T-helper 2 cell treated with Interferon-gamma antibody and Interleukin-4, amounts not matched to agents 100 ng/mL and 5 ng/mL, for 36 hours (primary cell): ENCODE measurements around the gene INTS15. TPM values are rescaled to one million over a fixed set of nuclear protein-coding genes. Genes with fewer than 3 reads are reported as not detected.
"Not testable (repeated sequence)": the region's sequence is repeated elsewhere in the genome, so short reads cannot be mapped to it uniquely, and the experiment has no call there.

ENCODE experiments used
- intact Hi-C: fragments of 100-400 bp; cut with micrococcal nuclease; formaldehyde crosslinking; loops from one replicate; pipeline ENCODE4 v1.15.1; 2023
- total RNA-seq: library from RNA; stranded (reverse); gene quantifications from 2 replicates; pipeline ENCODE4 v1.2.3, GENCODE V29; 2022

The INTS15 gene
- total RNA-seq, 1 donor from 2014 or later: 41.8 TPM

DNA sequence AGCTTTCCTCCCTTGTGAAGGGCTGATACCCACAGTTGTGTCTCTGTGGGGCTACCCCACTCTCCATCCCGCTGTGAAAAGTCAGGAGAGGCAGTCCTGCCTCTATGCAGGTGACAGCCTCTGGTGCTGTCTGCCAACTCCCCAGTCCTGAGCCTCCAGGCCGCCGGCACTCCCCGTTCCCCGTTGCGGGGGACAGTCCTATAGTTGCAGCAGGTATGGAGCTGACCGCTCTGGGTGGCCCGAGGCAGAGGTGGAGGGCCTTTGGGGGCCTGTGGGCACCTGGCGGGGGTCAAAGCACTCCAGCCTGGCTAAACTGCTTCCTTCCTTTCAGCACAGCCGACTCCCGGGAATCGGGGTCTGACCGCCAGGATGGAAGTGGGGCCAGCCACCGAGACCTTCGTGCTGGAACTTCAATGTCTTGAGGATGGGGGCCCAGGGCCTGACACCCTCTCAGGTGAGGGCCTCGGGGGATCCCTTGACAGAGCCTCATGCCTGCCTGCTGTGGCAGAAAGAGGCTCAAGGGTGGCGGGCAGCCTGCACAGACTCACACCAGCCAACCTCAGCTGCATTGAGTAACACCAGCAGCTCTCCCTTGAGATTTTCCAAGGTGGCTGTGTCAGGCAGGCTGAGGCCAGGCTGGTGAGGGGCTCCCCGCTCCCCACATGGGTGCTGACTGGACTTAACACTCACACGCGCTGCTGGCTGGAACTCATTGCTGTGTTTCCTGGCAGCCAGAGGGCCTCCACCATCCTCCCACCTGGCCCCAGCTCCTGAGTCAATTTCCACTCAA, 27.2 kb downstream of the INTS15 start:
- intact Hi-C loops: no loop called here

DNA sequence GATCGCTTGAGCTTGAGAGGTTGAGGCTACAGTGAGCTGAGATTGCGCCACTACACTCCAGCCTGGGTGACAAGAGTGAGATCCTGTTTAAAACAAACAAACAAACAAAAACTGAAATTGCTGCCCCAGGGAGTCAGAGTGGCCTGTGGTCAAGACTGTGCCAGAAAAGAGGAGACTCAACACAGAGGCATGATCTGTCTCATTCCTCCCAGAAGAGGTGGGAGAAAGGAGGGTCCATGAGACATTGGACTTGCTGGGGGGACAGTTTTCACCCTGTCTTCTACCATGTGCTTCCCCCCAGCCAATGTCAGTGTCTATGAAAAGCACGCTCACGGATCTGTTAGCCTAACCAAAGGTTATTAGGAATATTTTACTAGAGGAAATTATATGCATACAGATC, 28.8 kb downstream of the INTS15 start:
- intact Hi-C loops: no loop called here

DNA sequence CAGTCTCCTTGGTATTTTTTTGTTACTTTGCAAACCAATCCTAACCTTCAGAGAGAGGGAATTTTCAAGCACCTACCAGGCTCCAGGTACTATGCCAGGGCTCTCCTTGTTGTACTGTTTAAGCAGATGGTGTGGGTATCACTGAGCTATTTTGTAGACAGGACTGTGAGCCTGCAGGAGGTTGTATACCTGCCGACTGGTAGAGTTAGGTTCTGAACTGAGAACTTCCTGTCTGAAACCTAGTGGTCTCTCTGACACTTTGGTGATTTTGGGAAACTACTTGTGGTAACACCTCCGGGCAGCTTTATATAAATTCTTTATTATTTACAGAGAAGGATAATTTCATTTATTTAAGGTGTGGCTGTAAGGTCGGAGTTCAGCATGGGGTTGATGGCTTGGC, 30.1 kb downstream of the INTS15 start:
- intact Hi-C loops: no loop called here

DNA sequence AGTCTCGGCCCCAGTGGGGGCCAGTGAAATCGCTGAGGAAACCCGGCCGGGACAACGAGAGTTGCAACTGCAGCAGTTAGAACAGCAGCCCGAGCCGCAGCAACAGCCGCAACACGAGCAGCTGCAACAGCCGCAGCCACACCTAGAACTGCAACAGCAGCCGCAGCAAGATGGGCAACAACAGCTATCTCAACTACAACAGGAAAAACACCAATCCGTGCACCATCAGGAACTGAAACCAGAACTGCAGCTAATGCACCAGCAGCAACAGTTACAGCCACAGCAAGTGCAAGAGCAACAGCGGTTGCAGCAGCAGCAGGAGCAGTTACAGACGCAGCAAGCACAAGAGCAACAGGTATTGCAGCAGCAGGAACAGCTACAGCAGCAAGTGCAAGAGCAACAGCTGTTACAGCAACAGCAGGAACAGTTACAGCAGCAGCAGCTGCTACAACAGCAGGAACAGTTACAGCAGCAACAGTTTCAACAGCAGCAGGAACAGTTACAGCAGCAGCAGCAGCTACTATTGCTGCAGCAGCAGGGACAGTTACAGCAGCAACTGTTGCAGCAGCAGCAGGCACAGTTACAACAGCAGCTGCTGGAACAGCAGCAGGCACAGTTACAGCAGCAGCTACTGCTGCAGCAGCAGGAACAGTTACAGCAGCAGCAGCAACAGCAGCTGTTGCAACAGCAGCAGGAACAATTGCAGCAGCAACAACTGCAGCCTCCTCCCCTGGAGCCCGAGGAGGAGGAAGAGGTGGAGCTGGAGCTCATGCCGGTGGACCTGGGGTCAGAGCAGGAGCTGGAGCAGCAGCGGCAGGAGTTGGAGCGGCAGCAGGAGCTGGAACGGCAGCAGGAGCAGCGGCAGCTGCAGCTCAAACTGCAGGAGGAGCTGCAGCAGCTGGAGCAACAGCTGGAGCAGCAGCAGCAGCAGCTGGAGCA, 31.6 kb downstream of the INTS15 start:
- intact Hi-C loops: no loop called here

- intact Hi-C loops: no loop called here
Observed at GRCh38 chr7:6622134-6622710, 32.4 kb downstream of the INTS15 start.

- intact Hi-C loops: no loop called here
Observed at GRCh38 chr7:6623589-6624245, 33.9 kb downstream of the INTS15 start.

DNA sequence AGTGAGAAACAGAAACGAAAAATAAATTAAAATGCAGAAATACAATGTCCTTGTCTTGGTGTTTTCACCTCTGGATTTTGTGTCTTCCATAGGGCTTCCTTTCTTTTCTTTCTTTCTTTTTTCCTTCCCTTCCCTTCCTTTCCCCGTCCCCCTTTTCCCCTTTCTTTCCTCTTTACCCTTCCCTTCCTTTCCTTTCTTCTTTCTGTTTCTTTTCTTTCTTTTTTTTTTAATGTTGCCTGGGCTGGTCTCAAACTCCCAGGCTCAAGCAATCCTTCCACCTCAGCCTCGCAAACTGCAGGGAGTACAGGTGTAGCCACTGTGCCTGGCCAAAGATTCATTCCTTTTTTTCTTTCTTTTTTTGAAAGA, 34.4 kb downstream of the INTS15 start:
- intact Hi-C loops: no loop called here

DNA sequence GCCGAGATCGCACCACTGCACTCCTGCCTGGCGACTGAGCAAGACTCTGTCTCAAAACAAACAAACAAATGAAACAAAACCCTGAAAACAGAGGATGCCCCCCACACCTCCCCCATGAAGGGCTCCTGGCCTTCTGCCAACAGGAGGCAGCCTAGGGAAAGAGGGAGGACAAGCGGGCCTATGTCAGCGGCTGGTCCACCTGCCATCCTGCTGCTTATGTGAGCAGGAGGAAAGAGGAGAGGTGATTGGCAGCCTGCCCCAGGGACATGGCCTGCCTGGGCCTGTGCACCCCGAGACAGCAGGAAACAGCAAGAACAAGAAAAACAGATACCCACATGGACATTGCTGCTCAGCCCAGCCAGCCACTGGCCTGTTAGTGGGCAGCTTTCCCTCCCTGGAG, 38.2 kb downstream of the INTS15 start:
- intact Hi-C loops: no loop called here

- intact Hi-C loops: no loop called here
Observed at GRCh38 chr7:6630007-6630849, 40.4 kb downstream of the INTS15 start.

- intact Hi-C loops: no loop called here
Observed at GRCh38 chr7:6631605-6632004, 41.8 kb downstream of the INTS15 start.

DNA sequence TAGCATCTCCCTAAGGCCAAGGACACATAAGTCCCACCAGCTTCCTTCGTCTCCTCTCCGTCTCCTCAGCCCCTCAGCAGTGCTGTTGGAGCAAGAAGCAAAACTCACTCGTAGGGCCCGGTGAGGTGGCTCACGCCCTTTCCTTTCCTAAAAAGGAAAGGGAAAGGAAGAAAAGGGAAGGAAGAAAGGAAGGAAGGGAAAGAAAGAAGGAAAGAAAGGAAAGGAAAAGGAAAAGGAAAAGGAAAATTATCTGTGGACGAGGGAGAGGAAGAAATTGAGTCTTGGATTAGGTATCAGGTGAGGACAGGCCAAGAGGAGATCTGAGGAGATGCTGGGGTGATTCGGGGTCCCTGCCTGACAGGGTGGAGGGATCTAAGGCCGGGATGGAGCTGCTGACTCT, 44.2 kb downstream of the INTS15 start:
- intact Hi-C loops: no loop called here

GRCh38 chr7:6634971-6635370, 45.1 kb downstream of the INTS15 start:
- intact Hi-C loops: not testable (repeated sequence)

DNA sequence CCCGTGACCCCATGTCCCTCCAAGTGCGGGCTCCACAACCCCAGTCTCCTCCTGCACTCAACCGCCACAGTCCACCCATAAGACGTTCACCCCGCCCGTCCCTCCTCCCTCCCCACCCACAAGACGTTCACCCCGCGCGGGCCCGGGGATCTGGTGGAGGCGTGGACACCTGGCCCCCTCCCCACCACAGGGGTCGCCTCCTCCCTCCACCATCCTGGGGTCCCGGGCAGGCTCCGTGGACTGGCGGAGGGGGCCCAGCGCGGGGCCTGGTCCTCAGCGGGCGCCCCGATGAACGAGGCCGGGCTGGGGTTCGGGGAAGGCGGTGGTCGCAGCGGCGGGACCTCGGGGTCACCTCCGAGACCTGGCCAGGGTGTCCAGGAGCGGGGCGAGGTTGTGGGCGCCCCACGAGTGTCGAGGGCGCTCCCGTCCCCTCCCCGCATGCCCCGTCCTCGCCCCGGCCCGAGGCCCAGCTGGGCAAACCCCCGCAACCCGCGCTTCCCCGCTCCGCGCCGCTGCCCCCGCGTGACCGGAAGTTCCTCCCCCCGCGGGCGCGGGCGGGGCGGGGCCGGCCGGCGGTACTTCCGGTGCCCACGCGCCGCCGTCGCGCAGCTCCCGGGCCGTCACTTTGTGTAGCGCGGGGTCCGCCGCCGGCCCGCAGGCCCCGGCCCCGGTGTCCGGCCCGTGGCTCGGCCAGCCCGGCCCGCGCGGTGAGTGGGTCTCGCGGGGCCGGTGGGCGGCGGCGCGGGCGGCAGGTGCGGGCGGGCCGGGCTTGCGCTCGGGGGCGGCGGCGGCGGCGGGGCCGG, 47.1 kb downstream of the INTS15 start, which contains the start of gene ZNF316:
TSS of gene ZNF316 (plus strand) at position 578 of the 803 bp plus-strand sequence. CDS start 5,092 bp downstream, outside the sequence.
- intact Hi-C loops: loop anchor here (1.0 kb wide), 1 partner anchor 69 kb away; the partner anchor contains the start of gene ZNF12

DNA sequence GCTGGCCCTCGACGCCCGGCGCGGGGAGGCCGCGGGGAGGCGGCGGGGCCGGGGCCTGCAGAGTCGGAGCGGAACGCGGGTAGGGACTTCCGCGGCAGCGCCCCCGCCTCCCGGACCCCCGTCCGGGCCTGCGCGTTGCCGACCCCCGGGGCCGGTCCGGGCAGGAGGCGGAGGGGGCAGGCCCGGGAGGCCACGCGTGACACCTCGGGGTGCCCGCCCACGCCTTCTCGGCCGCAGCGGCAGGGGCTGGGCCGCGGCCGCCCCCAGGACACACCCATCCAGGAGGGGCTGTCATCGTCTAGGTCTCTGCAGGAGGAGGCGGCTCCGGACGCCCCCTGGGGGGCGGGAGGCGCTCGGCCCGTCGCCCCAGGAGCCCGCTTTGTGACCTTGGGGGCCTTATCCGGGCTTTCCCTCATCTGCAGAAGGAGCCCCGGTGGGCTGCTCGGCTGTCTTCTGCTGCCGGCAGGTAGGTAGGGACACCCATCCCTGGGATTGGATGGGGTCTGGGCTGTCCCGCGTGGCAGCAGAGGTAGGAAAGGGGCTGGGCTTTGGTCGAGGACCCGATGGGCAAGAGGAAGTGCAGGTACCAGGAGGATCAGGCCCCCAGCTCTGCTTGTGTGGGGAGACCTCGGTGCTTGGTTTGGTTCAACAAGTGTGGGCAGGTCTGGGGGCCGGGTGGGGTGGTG, 47.9 kb downstream of the INTS15 start:
- intact Hi-C loops: loop anchor here (1.0 kb wide), 1 partner anchor 69 kb away; the partner anchor contains the start of gene ZNF12

- intact Hi-C loops: no loop called here
Observed at GRCh38 chr7:6639032-6639431, 49.2 kb downstream of the INTS15 start.

DNA sequence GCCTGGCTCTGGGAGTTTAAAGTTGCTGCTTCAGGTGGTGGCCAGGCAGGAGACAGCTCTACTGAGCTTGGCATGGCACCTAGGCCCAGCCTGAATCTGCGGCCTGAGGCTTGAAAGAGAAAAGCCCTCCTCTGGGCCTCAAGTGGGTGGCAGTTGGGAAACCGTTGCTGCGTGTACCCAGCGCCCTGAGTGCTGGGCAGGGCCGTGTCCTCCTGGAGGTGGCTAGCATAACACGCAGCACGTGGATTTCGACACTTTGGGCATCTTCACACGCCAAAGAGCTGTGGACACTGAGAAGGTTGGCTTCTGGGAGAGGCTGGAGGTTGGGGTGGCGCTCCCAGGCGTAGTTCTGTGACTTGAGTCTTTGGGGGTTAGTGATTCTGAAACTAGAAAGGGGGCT, 49.8 kb downstream of the INTS15 start:
- intact Hi-C loops: no loop called here

DNA sequence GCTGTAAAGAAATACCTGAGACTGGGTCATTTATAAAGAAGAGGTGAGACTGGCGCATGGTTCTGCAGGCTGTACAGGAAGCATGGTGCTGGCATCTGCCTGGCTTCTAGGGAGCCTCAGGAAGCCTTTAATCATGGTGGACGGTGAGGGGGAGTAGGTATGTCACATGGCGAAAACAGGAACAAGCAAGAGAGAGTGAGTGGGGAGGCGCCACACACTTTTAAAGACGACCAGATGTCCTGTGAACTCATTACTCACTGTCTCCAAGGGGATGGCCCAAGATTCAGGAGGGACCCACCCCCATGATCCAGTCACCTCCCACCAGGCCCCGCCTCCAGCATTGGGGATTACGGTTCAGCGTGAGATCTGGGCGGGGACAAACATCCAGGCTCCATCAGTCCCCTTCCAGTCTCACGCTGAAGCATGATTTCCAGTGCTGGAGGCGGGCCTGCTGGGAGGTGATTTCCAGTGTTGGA, 50.5 kb downstream of the INTS15 start:
- intact Hi-C loops: no loop called here

GRCh38 chr7:6641305-6642035, 51.6 kb downstream of the INTS15 start:
- intact Hi-C loops: no loop called here
